ENCODE measurements around the gene KANSL1.

The KANSL1 gene

DNA sequence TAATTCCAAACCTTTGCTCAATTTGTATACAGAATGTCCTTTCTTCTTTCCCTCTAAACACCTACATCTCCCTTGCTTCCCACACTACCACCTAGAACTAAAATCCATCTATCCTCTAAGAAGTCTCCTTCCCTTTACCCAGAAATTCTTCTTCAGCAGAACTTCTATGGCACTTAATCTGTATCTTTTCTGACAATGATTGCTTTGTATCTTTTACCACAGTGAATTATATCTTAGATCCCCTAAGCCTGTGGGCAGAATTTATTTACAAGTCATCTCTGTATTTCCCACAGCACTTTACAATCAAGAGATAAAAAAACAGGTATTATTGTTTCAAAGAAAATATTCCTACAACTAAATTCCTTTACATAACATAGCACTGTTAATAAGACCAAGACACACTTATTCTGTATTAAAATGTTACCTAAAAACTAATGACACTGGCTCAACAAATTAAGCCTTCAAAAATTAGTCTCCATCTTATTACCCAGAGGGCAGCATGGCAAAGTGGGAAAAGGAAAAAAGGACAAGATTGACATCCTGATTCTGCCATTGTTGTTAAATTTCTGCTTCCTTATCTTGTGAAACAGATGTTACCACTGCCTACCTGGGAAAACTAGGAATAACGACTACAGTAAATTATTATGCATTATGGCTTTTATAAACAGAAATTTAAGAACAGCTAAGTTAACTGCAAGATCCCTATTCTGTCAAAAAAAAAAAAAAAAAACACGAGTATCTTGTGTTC is 42.8 kb downstream of the KANSL1 start:
- Histone ChIP-seq H3K9ac (ENCODE audit: low read depth, low read length) (no peak overlapping the region), H3K4me1 (ENCODE audit: insufficient read depth, low read length) (peaks cover 36% of the 10 kb centered on the region), H3K9me3 (ENCODE audit: control insufficient read depth, insufficient read depth, low read length) (no peaks in the 10 kb centered on the region), H3K36me3 (ENCODE audit: insufficient read depth, low read length) (no peaks in the 10 kb centered on the region)

GRCh38 chr17:46148247-46148646 is 45.0 kb downstream of the KANSL1 start:
- Histone ChIP-seq H3K36me3 (ENCODE audit: insufficient read depth, low read length) (no peaks in the 10 kb centered on the region), H3K4me1 (ENCODE audit: insufficient read depth, low read length) (peaks cover 37% of the 10 kb centered on the region), H3K9me3 (ENCODE audit: control insufficient read depth, insufficient read depth, low read length) (no peaks in the 10 kb centered on the region), H3K9ac (ENCODE audit: low read depth, low read length) (no peak overlapping the region)

DNA sequence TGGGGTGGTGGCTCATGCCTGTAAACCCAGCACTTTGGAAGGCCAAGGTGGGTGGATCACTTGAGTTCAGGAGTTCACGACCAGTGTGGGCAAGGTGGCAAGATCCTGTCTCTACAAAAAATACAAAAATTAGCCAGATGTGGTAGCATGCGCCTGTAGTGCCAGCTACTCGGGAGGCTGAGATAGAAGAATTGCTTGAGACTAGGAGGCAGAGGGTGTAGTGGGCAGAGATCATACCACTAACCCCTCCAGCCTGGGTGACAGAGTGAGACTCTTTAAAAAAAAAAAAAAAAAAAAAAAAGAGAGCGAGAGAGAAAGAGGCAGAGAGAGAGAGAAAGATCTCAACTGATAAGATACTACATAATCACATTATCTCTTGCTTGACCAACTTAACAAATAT is 45.9 kb downstream of the KANSL1 start:
- Histone ChIP-seq H3K9me3 (ENCODE audit: control insufficient read depth, insufficient read depth, low read length) (no peaks in the 10 kb centered on the region), H3K36me3 (ENCODE audit: insufficient read depth, low read length) (no peaks in the 10 kb centered on the region), H3K9ac (ENCODE audit: low read depth, low read length) (no peak overlapping the region), H3K4me1 (ENCODE audit: insufficient read depth, low read length) (peaks cover 28% of the 10 kb centered on the region)

DNA sequence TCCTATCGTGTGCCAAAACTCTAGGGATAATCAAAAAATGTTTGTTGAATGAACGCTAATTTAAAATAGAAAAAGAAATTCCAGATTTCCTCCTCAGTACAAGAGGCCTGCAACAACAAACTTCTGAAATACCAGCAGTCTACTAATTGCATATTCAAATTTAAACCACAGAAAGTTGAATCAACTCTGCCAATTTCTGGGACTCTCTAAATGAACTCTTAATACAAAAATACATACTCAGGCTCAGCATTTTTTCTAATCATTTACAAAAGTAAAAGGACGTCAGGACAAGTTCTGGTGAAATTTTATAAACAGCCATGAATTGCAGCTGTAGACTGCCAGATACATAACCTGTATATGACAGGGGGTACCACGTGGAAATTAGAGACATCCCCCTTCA is 49.0 kb downstream of the KANSL1 start:
- Histone ChIP-seq H3K9ac (ENCODE audit: low read depth, low read length) (no peak overlapping the region), H3K4me1 (ENCODE audit: insufficient read depth, low read length) (peaks cover 27% of the 10 kb centered on the region), H3K9me3 (ENCODE audit: control insufficient read depth, insufficient read depth, low read length) (no peaks in the 10 kb centered on the region)

GRCh38 chr17:46143827-46144236 is 49.4 kb downstream of the KANSL1 start:
- H3K9me3 ChIP-seq (ENCODE audit: control insufficient read depth, insufficient read depth, low read length) = no peaks in the 10 kb centered on the region
- no peaks in the 10 kb centered on the region for H3K36me3 ChIP-seq (ENCODE audit: insufficient read depth, low read length)
- peaks cover 27% of the 10 kb centered on the region for H3K4me1 ChIP-seq (ENCODE audit: insufficient read depth, low read length)
- H3K9ac ChIP-seq (ENCODE audit: low read depth, low read length) = no peak overlapping the region

More for the DNA sequence above, 49.0 kb downstream of the KANSL1 start:
- H3K36me3 ChIP-seq (ENCODE audit: insufficient read depth, low read length) = no peaks in the 10 kb centered on the region

DNA sequence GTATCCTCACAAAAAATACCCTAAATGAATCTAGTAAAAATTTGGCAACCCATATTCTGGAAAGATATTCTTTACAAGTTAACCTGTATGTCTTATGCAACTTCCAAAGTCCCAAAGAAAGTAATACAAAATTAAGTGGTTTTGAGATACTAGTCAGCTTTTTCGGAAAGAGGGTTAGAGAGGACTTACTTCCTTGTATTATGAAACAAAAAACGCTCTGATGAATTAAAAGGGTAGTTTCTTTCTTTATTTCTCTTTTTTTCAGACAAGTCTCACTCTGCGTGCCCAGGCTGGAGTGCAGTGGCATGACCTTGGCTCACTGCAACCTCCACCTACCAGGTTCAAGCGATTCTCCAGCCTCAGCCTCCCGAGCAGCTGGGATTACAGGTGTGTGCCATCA is 51.6 kb downstream of the KANSL1 start:
- H3K36me3 ChIP-seq (ENCODE audit: insufficient read depth, low read length) = no peaks in the 10 kb centered on the region
- no peak overlapping the region for H3K9ac ChIP-seq (ENCODE audit: low read depth, low read length)
- peaks cover 27% of the 10 kb centered on the region for H3K4me1 ChIP-seq (ENCODE audit: insufficient read depth, low read length)
- H3K9me3 ChIP-seq (ENCODE audit: control insufficient read depth, insufficient read depth, low read length) = no peaks in the 10 kb centered on the region

DNA sequence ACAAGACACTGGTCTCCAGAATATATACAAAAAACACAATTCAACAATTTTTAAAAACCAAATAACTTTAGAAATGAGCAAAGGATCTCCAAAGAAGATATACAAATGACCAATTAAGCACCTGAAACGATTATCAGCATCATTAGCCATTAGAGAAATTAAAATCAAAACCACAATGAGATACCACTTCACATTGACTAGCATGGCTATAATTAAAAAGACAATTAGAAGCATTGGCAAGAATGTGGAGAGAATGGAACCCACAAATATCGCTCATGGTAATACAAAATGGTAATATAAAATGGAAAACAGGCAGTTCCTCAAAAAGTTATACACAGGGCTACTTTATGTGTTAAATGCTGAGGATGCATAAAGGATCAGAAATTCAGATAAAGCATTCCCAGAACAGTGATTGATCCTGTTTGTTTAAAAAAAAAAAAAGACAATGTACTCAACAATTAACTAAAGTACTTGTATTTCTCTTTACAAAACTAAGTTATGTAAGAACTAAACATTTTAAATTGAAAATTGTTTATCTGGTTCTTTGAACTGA is 52.5 kb downstream of the KANSL1 start:
- Histone ChIP-seq H3K9ac (ENCODE audit: low read depth, low read length) (no peak overlapping the region), H3K4me1 (ENCODE audit: insufficient read depth, low read length) (peaks cover 20% of the 10 kb centered on the region)

GRCh38 chr17:46139432-46140210 is 53.6 kb downstream of the KANSL1 start:
- no peaks in the 10 kb centered on the region for H3K9me3 ChIP-seq (ENCODE audit: control insufficient read depth, insufficient read depth, low read length)
- H3K4me1 ChIP-seq (ENCODE audit: insufficient read depth, low read length) = peaks cover 10% of the 10 kb centered on the region
- no peaks in the 10 kb centered on the region for H3K36me3 ChIP-seq (ENCODE audit: insufficient read depth, low read length)
- H3K9ac ChIP-seq (ENCODE audit: low read depth, low read length) = no peak overlapping the region

More for the DNA sequence above, 52.5 kb downstream of the KANSL1 start:
- Histone ChIP-seq H3K9me3 (ENCODE audit: control insufficient read depth, insufficient read depth, low read length) (no peaks in the 10 kb centered on the region), H3K36me3 (ENCODE audit: insufficient read depth, low read length) (no peaks in the 10 kb centered on the region)

GRCh38 chr17:46138473-46138872 is 54.8 kb downstream of the KANSL1 start:
- no peak overlapping the region for H3K9ac ChIP-seq (ENCODE audit: low read depth, low read length)
- H3K36me3 ChIP-seq (ENCODE audit: insufficient read depth, low read length) = no peaks in the 10 kb centered on the region
- H3K9me3 ChIP-seq (ENCODE audit: control insufficient read depth, insufficient read depth, low read length) = no peaks in the 10 kb centered on the region
- no peaks in the 10 kb centered on the region for H3K4me1 ChIP-seq (ENCODE audit: insufficient read depth, low read length)

DNA sequence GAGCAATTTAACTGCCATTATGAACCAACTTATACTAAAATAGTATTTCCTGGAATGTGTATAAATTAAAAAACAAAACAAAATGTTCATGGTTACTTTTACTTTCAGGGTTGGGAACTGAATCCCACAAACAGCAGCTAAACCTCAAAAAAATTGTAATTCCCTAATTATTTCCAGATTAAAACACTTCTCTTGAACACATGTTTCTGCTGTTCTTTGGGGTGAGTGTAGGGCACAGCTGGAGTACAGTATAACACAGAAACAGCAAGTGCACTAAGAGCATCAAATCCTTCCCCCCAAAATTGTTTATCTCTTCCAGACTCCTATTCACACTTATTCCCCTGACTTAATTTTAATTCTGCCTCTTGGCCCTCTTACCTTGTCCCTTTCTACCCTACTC is 56.4 kb downstream of the KANSL1 start:
- Histone ChIP-seq H3K9me3 (ENCODE audit: control insufficient read depth, insufficient read depth, low read length) (no peaks in the 10 kb centered on the region), H3K36me3 (ENCODE audit: insufficient read depth, low read length) (no peaks in the 10 kb centered on the region), H3K9ac (ENCODE audit: low read depth, low read length) (no peak overlapping the region), H3K4me1 (ENCODE audit: insufficient read depth, low read length) (no peaks in the 10 kb centered on the region)

DNA sequence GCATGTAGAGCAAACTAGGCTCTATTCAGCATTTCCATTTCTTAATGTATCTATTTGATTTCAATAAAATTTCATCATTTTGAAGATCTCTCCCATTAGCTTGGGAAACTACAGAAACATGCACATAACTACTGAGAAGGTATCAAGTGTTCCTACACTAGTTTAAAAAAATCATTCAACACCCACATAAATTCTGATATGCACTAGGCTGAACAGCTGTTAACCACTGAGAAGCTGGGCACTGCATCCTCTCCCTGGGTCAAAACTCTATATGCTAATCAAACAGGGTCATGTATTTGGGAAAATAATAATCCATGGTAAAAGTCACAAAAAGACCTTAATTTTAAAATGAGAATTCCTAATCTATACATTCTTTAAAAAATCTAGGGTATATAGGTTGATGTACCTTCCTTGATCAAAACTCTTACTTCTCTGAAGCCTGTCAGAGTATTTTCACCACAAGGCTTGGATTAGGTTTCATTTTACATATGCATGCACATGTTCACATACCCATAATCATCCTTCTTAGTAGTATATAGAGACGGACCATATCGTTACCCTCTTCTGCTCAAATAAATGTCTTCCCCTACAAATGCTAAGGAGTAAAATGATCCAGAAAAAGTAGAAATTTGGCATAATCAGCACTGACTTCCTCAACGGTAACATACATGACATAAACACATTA is 57.2 kb downstream of the KANSL1 start:
- Histone ChIP-seq H3K4me1 (ENCODE audit: insufficient read depth, low read length) (0 out of 2 replicates have a peak, but pooled peaks cover 2% of the 10 kb centered on the region), H3K36me3 (ENCODE audit: insufficient read depth, low read length) (no peaks in the 10 kb centered on the region)

DNA sequence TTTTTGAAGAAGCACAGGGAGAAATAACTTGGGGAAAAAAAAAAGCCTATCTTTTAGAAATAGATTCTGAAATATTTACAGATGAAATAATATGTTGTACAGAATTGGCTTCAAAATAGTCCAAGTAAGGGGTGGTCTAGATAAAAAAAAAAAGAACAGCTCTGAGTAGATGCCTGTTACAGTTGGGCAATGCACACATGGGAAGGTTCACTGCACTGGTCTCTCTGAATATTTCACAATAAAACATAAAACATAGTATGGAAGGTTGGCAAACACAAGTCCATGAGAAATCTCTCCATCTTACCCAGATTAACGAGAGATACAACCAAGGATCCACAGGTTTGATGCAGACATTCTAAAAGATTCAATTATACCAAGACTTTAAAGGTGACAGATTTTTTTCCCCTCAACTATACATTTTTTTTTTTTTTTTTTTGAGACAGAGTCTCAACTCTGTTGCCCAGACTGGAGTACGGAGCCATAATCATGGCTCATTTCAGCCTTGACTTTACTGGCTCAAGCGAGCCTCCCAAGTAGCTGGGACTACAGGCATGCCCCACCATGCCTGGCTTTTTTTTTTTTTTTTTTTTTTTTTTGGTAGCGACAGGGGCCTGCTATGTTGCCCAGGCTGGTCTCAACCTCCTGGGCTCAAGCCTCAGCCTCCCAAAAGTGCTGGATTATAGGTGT is 58.0 kb downstream of the KANSL1 start:
- Histone ChIP-seq H3K36me3 (ENCODE audit: insufficient read depth, low read length) (no peaks in the 10 kb centered on the region), H3K4me1 (ENCODE audit: insufficient read depth, low read length) (peaks cover 8% of the 10 kb centered on the region), H3K9ac (ENCODE audit: low read depth, low read length) (no peak overlapping the region), H3K9me3 (ENCODE audit: control insufficient read depth, insufficient read depth, low read length) (no peaks in the 10 kb centered on the region)

More for the DNA sequence above, 57.2 kb downstream of the KANSL1 start:
- no peak overlapping the region for H3K9ac ChIP-seq (ENCODE audit: low read depth, low read length)
- no peaks in the 10 kb centered on the region for H3K9me3 ChIP-seq (ENCODE audit: control insufficient read depth, insufficient read depth, low read length)

DNA sequence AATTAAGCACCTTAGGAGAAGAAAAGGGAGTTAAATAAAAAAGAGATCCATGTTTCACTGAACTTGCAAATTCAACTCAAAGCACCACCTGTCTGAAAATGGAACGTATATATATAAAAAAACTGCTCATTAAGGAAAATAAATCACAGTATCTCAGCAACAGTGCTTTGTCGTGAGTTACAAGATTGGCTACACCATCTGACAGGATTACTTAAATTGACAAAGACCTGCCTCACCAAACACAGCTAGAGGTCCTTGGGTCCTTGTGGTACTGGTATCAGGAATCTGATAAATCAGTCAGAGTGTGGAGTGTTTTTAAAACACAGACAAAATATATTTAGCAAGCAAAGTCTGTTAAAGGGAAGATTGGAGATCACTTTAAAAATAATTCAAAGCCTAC is 63.9 kb downstream of the KANSL1 start:
- H3K9me3 ChIP-seq (ENCODE audit: control insufficient read depth, insufficient read depth, low read length) = no peaks in the 10 kb centered on the region
- peaks cover 19% of the 10 kb centered on the region for H3K4me1 ChIP-seq (ENCODE audit: insufficient read depth, low read length)
- no peak overlapping the region for H3K9ac ChIP-seq (ENCODE audit: low read depth, low read length)
- no peaks in the 10 kb centered on the region for H3K36me3 ChIP-seq (ENCODE audit: insufficient read depth, low read length)

DNA sequence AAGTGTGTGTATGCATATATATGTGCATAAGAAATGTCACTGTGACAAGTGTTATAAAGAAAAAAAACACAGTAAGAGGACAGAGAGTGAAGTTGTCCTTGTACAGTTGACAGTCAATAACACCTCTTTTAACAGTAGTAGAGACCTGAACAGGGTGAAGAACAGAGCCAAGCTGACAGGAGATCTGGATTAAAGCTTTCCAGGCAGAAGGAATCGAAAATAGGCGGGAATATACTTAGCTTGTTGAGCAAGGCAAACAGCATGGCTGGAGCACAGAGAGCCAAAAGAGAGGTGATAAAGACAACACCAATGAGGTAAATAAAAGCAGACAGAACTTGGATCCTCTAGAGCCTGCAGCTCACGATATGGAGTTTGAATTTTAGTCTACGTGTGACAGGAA is 64.8 kb downstream of the KANSL1 start:
- Histone ChIP-seq H3K9ac (ENCODE audit: low read depth, low read length) (no peak overlapping the region), H3K4me1 (ENCODE audit: insufficient read depth, low read length) (peaks cover 19% of the 10 kb centered on the region), H3K9me3 (ENCODE audit: control insufficient read depth, insufficient read depth, low read length) (no peaks in the 10 kb centered on the region), H3K36me3 (ENCODE audit: insufficient read depth, low read length) (no peaks in the 10 kb centered on the region)

Data from ES-I3 (cell line).